22Rv1 (cell line): ENCODE results near the gene HTR4.

Source experiments
- H3K27ac ChIP-seq: fragments of 450-650 bp; 2 replicates; pipeline ENCODE4 v1.5.1; 2017
- ZFX ChIP-seq: fragments of 450-650 bp; IDR thresholded peaks from 2 replicates; pipeline ENCODE4 v1.6.1; 2017; ENCODE audit warnings: antibody characterized with exemption, borderline replicate concordance
- TF ChIP-seq, protein P1 (sequence below): fragments of 450-650 bp; IDR thresholded peaks from 2 replicates; pipeline ENCODE4 v1.5.1; 2017; ENCODE audit warnings: mild to moderate bottlenecking

The HTR4 gene

DNA sequence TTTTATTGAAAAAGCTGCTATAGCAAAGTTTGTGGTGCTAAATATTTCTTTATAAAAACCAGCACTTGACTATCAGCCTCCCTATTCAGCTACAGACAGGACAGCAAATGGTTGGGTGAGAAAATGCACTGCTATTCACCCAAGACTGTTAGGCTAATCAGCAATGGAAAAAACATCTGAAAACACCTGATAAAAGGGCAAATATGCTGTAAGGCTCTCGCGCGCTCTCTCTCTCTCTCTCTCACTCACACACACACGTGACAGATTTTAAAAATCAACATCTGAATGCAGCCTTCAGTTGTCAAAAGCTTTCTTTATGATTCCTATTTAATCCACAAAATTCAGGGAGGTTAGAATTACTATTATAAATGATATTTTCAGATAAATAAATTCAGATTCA is 80.2 kb downstream of the HTR4 start:
- TF ChIP-seq, protein P1, sequence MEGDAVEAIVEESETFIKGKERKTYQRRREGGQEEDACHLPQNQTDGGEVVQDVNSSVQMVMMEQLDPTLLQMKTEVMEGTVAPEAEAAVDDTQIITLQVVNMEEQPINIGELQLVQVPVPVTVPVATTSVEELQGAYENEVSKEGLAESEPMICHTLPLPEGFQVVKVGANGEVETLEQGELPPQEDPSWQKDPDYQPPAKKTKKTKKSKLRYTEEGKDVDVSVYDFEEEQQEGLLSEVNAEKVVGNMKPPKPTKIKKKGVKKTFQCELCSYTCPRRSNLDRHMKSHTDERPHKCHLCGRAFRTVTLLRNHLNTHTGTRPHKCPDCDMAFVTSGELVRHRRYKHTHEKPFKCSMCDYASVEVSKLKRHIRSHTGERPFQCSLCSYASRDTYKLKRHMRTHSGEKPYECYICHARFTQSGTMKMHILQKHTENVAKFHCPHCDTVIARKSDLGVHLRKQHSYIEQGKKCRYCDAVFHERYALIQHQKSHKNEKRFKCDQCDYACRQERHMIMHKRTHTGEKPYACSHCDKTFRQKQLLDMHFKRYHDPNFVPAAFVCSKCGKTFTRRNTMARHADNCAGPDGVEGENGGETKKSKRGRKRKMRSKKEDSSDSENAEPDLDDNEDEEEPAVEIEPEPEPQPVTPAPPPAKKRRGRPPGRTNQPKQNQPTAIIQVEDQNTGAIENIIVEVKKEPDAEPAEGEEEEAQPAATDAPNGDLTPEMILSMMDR, result no peak
- TF ChIP-seq ZFX, result no peak
- no peak overlapping the region for H3K27ac ChIP-seq

DNA sequence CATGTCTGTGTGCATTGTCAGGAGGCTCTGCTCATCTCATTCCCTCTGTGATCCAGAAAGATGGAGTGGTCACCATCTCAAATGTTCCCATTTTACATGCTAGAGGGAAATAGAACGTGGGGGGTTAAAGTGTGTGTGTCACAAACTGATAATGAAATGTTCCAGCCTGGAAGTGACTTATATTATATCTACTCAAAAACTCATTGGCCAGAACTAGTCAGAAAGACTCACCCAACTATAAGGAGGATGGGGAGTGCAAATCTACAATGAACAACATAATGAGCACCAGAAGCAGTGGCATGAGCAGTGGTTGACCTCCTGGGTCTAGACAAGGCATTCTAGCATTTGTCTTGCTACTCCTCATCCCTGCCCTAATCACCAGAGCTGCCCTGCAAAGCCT is 81.0 kb downstream of the HTR4 start:
- H3K27ac ChIP-seq, result no peak overlapping the region

DNA sequence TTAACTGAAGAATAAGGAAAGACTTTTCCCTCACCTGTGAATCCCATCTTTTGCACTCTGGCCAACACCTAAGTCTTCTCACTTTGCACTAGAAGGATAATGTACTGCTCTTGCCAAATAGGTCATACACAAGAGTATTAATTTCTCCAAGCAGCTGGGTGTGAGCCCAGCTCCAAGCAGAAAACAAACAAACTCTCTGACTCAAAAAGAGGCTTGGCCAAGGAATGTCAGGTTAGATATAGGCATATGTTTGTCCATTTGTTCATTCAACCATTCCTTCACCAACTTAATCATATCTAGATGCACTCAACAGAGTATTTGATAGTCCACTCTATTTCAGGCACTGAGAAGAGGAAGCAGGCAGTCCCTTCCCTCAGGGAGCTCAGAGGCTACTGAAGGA is 84.4 kb downstream of the HTR4 start:
- no peak overlapping the region for H3K27ac ChIP-seq
- TF ChIP-seq, protein P1, result no peak
- no peak for TF ChIP-seq ZFX

More for the DNA sequence above, 81.0 kb downstream of the HTR4 start:
- TF ChIP-seq ZFX, result no peak

DNA sequence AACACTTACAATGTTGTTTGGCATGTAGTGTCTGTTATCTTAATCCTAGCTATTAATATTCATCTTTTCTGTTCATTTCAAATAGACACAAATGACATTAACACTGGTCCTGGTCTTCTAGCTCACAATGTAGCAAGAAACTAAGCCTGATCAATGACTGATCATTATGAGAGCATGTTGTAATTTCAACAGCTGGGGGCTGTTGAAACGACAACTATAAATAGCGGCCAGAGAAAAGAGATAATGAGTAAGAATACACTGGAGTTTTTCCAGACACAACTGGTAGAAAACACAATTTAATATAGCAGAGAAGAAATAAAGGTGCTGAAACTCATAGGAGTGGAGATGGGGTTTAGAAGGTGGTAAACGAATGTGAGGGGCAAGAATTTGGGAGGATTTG is 89.2 kb downstream of the HTR4 start:
- H3K27ac ChIP-seq, result no peak overlapping the region
- TF ChIP-seq, protein P1, result no peak
- TF ChIP-seq ZFX, result no peak

DNA sequence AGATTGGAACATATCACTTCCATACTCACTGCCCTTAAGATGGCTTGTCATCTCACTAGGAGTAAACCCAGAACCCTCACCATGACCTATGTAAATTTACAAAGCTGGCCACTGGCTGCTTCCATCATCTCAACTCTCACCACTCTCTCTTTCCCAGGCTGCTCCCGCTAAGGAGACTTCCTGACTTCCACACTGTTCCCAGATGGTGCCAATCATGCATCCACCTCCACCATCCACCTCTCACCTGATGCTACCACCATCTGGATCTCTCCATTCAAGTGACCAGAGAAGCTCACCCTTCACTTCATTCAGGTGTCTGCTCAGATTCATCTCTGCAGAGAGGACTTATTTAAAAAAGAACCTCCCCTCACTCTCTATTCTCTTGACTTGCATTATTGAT is 91.3 kb downstream of the HTR4 start:
- H3K27ac ChIP-seq, result no peak overlapping the region
- TF ChIP-seq, protein P1, result no peak
- TF ChIP-seq ZFX, result no peak

DNA sequence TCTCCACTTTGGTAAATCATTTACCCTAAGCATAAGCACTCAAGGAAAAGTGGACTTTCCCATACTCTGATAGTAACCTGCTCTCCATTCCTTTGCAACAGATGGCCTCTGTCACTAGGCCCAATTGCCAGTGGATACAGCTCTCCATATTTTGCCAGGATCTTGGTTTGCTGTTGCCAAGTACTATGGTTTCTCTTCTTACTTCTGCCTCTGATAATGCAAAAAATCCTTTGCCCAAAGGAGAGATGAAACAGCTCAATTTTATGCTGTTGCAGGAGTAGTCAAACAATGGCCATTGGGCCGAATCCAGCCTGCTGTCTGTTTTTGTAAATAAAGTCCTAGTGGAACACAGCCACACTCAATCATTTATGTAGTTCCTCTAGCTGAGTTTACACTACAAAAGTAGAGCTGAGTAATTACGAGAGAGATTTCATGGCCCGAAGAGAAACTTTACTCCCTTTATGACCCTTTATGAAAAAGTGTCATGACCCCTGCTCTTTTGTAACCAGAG is 92.5 kb downstream of the HTR4 start:
- H3K27ac ChIP-seq, result no peak overlapping the region
- TF ChIP-seq, protein P1, result no peak

DNA sequence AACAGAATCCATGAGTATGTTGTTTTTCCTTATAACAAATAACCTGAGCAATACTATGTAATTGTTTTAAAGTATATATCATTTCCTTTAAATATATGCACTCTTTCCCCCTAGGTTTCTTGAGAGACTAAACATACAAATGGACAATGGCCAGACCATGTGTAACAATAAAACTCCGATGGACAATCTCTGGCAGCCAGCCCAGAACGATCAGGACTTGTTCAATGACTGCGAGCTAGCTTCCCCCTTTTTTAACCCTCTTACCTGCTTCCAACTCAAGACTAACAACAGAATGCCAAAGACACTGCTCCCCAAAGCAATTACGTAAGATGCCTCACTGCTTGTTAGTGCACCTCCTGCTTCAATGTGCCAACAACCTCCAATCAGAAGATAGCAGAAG is 94.9 kb downstream of the HTR4 start:
- no peak for TF ChIP-seq ZFX
- TF ChIP-seq, protein P1, result no peak
- H3K27ac ChIP-seq, result no peak overlapping the region

DNA sequence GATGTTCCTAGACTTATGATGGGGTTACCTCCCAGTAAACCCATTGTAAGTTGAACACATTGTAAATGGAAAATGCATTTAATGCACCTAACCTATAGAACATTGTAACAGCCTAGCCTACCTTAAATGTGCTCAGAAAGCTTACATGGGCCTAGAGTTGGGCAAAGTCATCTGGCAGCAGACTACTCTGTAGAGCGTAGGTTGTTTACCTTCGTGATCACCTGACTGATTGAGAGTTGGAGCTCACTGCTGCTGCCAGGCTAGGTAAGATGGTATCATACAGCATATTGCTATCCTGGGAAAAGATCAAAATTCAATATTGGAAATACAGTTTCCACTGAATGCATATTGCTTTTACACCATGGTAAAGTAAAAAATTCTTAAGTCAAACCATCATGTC is 95.4 kb downstream of the HTR4 start:
- TF ChIP-seq, protein P1, result no peak
- no peak for TF ChIP-seq ZFX
- H3K27ac ChIP-seq, result no peak overlapping the region
